Measurements from ENCODE around the gene MFAP5.
A peak's percentile ranks its signal among the peaks of the same experiment; 100 is the strongest.

- TF ChIP-seq POLR2AphosphoS5 (IDR thresholded peaks at IDR 0.05) = peak; percentile 98
- TF ChIP-seq CTCF (IDR thresholded peaks at IDR 0.05; ENCODE audit: poor library complexity, severe bottlenecking) = no peak
- peak; percentile 90 for TF ChIP-seq REST (IDR thresholded peaks at IDR 0.05; ENCODE audit: borderline replicate concordance)
- peak; percentile 32 for TF ChIP-seq SMC3 (conservative IDR thresholded peaks at IDR 0.05; ENCODE audit: poor library complexity)
- TF ChIP-seq EP300 (conservative IDR thresholded peaks at IDR 0.05; ENCODE audit: poor library complexity, severe bottlenecking) = peak; percentile 57
- peak; percentile 36 for TF ChIP-seq RAD21 (conservative IDR thresholded peaks at IDR 0.05)
- no peak for TF ChIP-seq EZH2 (IDR thresholded peaks at IDR 0.05; ENCODE audit: borderline replicate concordance, insufficient read depth, low read length, poor library complexity, severe bottlenecking)
These were observed 25.4 kb upstream of the MFAP5 start for GRCh38 chr12:8687846-8688601.

Measured in neural cell (in vitro differentiated cells).